ENCODE data around the gene SMG7.

GRCh38 chr1:183514235-183514634 is 41.9 kb downstream of the SMG7 start:
- TF ChIP-seq CTCF (IDR thresholded peaks at IDR 0.05) (no peak), POLR2A (IDR thresholded peaks at IDR 0.05) (no peak)

Data from adrenal gland (tissue), 5 donors.